Choroid plexus epithelial cell (primary cell): Measurements from ENCODE around the gene DDHD1.
A peak's percentile ranks its signal among the peaks of the same experiment; 100 is the strongest.

Source experiments
- DNase-seq: peaks from one replicate; pipeline ENCODE4 v3.0.0-alpha.2; 2010; ENCODE audit warnings: low read depth
- H3K4me3 ChIP-seq: 2 replicates; pipeline ENCODE4 v1.5.1; 2011; ENCODE audit warnings: low read depth, mild to moderate bottlenecking, control low read depth, low read length, moderate library complexity
- TF ChIP-seq, protein P1 (sequence below): conservative IDR thresholded peaks from 2 replicates; pipeline ENCODE4 v1.5.1; 2011; ENCODE audit warnings: low read depth, mild to moderate bottlenecking, control low read depth, inconsistent platforms, low read length, moderate library complexity

Gene DDHD1

DNA sequence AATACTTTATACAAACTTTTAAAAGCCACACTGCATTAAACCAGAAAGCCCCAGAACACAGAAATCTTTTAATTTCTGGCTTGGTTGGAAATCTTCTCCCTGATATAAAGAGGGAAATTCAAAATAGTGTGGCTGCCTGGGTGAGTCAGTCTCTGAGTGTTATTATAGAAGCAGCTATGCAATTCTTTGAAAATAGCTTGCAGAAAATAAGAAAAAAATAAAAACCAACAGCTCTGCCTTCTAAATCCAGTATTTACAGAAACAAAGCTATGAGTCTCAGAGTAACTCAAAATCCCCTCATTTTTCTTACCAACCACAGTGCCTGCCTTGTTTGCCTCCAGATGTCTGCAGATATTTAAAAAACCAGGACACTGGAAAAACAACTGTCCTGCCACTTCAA, 133.7 kb downstream of the DDHD1 start:
- TF ChIP-seq, protein P1, sequence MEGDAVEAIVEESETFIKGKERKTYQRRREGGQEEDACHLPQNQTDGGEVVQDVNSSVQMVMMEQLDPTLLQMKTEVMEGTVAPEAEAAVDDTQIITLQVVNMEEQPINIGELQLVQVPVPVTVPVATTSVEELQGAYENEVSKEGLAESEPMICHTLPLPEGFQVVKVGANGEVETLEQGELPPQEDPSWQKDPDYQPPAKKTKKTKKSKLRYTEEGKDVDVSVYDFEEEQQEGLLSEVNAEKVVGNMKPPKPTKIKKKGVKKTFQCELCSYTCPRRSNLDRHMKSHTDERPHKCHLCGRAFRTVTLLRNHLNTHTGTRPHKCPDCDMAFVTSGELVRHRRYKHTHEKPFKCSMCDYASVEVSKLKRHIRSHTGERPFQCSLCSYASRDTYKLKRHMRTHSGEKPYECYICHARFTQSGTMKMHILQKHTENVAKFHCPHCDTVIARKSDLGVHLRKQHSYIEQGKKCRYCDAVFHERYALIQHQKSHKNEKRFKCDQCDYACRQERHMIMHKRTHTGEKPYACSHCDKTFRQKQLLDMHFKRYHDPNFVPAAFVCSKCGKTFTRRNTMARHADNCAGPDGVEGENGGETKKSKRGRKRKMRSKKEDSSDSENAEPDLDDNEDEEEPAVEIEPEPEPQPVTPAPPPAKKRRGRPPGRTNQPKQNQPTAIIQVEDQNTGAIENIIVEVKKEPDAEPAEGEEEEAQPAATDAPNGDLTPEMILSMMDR = no peak
- DNase-seq = peak; percentile 26

DNA sequence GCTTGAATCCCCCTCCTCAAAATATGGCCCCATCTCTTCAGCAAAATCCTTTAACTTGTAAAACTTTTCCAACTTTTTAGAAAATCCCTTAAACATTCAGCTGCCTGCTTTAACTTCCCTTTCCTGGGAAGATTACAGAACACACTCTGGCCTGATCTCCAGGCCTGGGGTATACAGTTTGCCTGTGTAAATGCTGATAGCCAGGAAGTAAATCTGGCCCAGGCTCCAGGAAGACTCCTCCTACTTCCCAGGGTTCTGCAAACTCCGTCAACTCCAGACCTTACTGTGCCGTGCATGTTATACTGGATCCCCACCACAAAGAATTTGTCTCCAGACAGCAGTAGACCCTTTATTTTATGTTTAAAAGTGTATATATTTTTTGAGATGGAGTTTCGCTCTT, 135.3 kb downstream of the DDHD1 start:
- no peak overlapping the region for H3K4me3 ChIP-seq
- TF ChIP-seq, protein P1 = no peak
- no peak for DNase-seq

More for the DNA sequence above, 133.7 kb downstream of the DDHD1 start:
- H3K4me3 ChIP-seq = no peak overlapping the region

DNA sequence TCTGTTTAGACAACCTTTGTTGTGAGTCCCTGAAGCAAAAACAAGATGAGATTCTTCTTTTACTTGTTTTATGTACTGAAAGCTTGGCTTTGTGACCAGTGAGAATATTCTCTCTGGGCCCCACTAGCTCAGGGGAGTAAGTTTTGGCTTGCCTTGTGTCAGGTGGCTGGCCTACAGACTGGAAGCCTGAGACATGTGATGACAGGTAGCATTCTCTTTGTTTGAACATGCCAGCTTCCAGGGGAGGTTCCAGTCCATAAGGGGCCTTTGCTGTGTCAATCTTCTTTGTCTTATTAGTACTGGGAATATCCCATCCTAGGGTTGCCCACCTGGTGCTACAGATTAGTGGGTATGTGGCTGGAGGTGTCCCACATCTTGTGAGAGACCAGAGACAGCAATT, 136.2 kb downstream of the DDHD1 start:
- no peak for DNase-seq
- no peak overlapping the region for H3K4me3 ChIP-seq
- TF ChIP-seq, protein P1 = no peak

DNA sequence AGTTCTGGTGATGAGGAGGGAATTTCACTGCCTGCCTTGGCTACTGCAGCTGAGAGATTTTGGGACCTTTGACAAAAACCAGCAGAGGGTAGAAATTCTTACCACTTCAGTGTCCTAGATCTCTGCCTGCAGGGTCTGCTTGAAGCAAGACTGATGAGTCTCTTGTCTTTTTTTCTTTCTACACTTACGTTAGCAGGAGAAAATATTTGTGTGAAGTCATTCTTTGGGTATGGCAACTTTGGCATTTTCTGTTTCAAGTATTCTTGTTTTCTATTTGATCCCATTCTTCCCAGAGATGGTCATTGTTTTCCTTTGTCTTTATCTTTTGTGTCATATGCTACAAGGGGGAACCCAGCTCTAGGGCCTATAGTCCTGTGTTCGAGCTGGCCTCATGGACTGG, 136.6 kb downstream of the DDHD1 start:
- TF ChIP-seq, protein P1 = no peak
- no peak overlapping the region for H3K4me3 ChIP-seq

DNA sequence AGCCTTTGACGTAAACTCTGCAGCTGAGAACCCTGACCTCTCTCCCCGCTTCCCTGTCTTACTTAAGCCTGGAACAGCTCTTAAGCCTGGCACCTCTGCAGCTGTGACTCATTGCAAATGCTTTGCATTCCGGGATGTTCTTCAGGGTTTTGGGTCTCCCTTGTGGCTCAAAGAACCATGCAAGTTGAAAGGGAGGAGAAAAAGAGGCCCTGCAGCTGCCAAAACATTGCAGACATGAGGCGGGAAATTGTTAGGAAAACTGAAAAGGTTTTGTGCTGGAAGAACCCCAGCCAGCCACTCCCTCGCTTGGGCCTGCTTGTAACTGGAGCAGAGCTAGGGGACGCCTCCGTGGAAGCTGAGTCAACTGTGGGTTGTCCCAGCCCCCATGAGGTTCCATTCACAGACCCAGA, 142.1 kb downstream of the DDHD1 start:
- TF ChIP-seq, protein P1 = no peak
- peak; percentile 98 for DNase-seq
- no peak overlapping the region for H3K4me3 ChIP-seq

More for the DNA sequence above, 136.6 kb downstream of the DDHD1 start:
- peak; percentile 53 for DNase-seq

DNA sequence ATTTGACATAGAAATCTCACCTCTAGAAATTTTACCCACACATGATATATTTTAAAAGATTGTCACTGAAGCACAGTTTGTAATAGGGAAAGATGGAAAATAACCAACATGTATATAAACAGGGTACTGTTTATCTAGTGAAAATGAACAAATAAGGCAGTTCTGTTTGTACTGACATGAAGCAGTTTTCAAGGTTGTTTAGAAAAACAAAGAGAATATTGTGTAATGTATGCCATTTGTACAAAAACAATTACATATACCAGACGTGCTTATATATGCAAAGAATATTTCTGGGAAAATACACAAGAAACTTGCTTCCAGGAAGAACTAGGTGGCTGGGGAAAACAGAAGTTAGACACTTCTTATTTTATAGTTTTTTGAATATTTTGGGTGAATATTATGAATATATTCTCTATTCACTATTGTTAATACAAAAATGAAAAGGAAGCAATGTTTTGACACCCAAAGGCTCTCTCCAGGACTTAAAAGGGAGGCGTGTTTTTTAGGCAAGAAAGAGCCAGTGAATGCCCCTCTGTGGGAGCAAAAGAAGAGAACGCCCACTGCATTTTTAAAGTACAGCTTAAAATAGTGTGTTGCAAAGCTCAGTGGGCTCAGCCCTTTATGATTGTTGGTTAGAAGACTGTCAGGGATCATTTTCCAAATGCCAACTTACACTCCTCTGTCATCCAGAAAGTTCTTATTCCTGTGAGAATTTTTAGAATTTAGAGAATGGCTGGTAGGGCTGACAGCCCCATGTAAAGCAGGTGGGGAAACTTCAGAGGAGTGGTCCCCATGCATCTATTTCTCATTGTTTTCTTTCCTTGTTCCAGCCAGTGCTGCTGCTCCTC, 142.7 kb downstream of the DDHD1 start:
- no peak overlapping the region for H3K4me3 ChIP-seq
- TF ChIP-seq, protein P1 = no peak

More for the DNA sequence above, 142.7 kb downstream of the DDHD1 start:
- DNase-seq = no peak
